SK-N-SH (cell line): ENCODE measurements around the gene HINT2. TPM values are rescaled to one million over a fixed set of nuclear protein-coding genes. Genes with fewer than 3 reads are reported as not detected.

Source experiments
- CTCF ChIA-PET: fragments of 300-600, 350-600 bp; formaldehyde crosslinking; extraction: SDS; loops from one replicate; lab custom pipeline; 2021; lab: Yijun Ruan, JAX
- POLR2A ChIA-PET: fragments of 350-600 bp; sonication (Branson Sonifier 250); formaldehyde crosslinking; extraction: SDS; loops from one replicate; lab custom pipeline; 2020; ENCODE audit warnings: antibody characterized with exemption, inconsistent platforms; lab: Yijun Ruan, JAX
- DNase-seq: peaks from one replicate; pipeline ENCODE4 v3.0.0; 2012
- H2AFZ ChIP-seq: fragments of 200-600 bp; sonication (generic); 2 replicates; pipeline ENCODE4 v1.8.1; 2016; ENCODE audit warnings: antibody characterized with exemption, mild to moderate bottlenecking, low read depth
- H3F3A ChIP-seq: fragments of 200-600 bp; sonication (generic); replicated peaks from 2 replicates; pipeline ENCODE3; 2016; ENCODE audit warnings: antibody characterized with exemption, mild to moderate bottlenecking; ENCODE audit not compliant: insufficient read depth
- H3K27ac ChIP-seq, 2 experiments: fragments of 200-500 bp in 1 of 2; fragments of 200-600 bp in 1 of 2; sonication (Bioruptor generic) in 1 of 2; sonication (generic), shearing (Covaris generic) in 1 of 2; 2 replicates each; pipeline versions ENCODE4 v1.5.1 to v1.6.1; 2014 to 2016; ENCODE audit warnings: low read depth in 2 of 2, inconsistent platforms in 1 of 2, low read length in 1 of 2, mild to moderate bottlenecking in 1 of 2, mixed read lengths in 1 of 2
- H3K27me3 ChIP-seq: fragments of 200-600 bp; sonication (generic), shearing (Covaris generic); 2 replicates; pipeline ENCODE4 v1.6.1; 2016; ENCODE audit warnings: mixed run types; ENCODE audit not compliant: insufficient read depth
- H3K36me3 ChIP-seq, 2 experiments: fragments of 200-500 bp in 1 of 2; fragments of 200-600 bp in 1 of 2; sonication (Bioruptor generic) in 1 of 2; sonication (generic) in 1 of 2; replicated peaks in 1 of 2; 2 replicates each; pipeline versions ENCODE3 to v1.5.1; 2014 to 2016; ENCODE audit warnings: low read length in 1 of 2, mild to moderate bottlenecking in 1 of 2; ENCODE audit not compliant: insufficient read depth in 2 of 2, control insufficient read depth in 1 of 2
- H3K4me1 ChIP-seq, 2 experiments: fragments of 200-500 bp in 1 of 2; fragments of 200-600 bp in 1 of 2; sonication (Bioruptor generic) in 1 of 2; sonication (generic), shearing (Covaris generic) in 1 of 2; 2 replicates each; pipeline versions ENCODE4 v1.5.1 to v1.6.1; 2014 to 2016; ENCODE audit warnings: low read depth in 1 of 2, low read length in 1 of 2, mixed run types in 1 of 2; ENCODE audit not compliant: insufficient read depth in 2 of 2, control insufficient read depth in 1 of 2
- H3K4me2 ChIP-seq: fragments of 200-600 bp; sonication (generic), shearing (Covaris generic); 2 replicates; pipeline ENCODE4 v1.6.1; 2017; ENCODE audit warnings: mixed run types
- H3K4me3 ChIP-seq, 2 experiments: fragments of 200-500 bp in 1 of 2; fragments of 200-600 bp in 1 of 2; sonication (Bioruptor generic) in 1 of 2; sonication (generic), shearing (Covaris generic) in 1 of 2; 2 replicates each; pipeline versions ENCODE4 v1.5.1 to v1.8.1; 2014 to 2016; ENCODE audit warnings: low read depth in 2 of 2, inconsistent platforms in 1 of 2, low read length in 1 of 2, mild to moderate bottlenecking in 1 of 2, mixed read lengths in 1 of 2, moderate library complexity in 1 of 2
- H3K79me2 ChIP-seq: fragments of 200-600 bp; sonication (generic); 2 replicates; pipeline ENCODE4 v1.8.1; 2017; ENCODE audit warnings: mild to moderate bottlenecking; ENCODE audit not compliant: insufficient read depth
- H3K9ac ChIP-seq: fragments of 200-600 bp; sonication (generic); 2 replicates; pipeline ENCODE4 v1.6.1; 2017; ENCODE audit warnings: mixed run types
- H3K9me2 ChIP-seq: fragments of 200-600 bp; sonication (generic); 2 replicates; pipeline ENCODE4 v1.6.1; 2017; ENCODE audit warnings: mixed run types
- H3K9me3 ChIP-seq: fragments of 200-600 bp; sonication (generic); 2 replicates; pipeline ENCODE4 v1.6.1; 2017; ENCODE audit warnings: mixed run types, mild to moderate bottlenecking, moderate library complexity
- H4K20me1 ChIP-seq: fragments of 200-600 bp; sonication (generic); 2 replicates; pipeline ENCODE4 v1.6.1; 2017; ENCODE audit warnings: mild to moderate bottlenecking, mixed run types; ENCODE audit not compliant: insufficient read depth
- CHD2 ChIP-seq: fragments of 150-350 bp; IDR thresholded peaks from 2 replicates; pipeline ENCODE4 v1.6.1; 2018; ENCODE audit warnings: low read length; ENCODE audit not compliant: partially characterized antibody
- CTCF ChIP-seq: fragments of 200-600 bp; sonication (generic); IDR thresholded peaks from 2 replicates; pipeline ENCODE4 v1.6.1; 2017; ENCODE audit warnings: antibody characterized with exemption, mild to moderate bottlenecking, moderate library complexity
- GABPA ChIP-seq: IDR thresholded peaks from 2 replicates; pipeline ENCODE4 v1.4.0; 2012; ENCODE audit warnings: low read depth, mild to moderate bottlenecking
- GATA2 ChIP-seq: sonication (generic); formaldehyde crosslinking; IDR thresholded peaks from 2 replicates; pipeline ENCODE4 v1.5.0; 2020; ENCODE audit warnings: mild to moderate bottlenecking, missing genetic modification reagents
- MAX ChIP-seq: IDR thresholded peaks from 2 replicates; pipeline ENCODE4 v1.4.0; 2012; ENCODE audit warnings: low read depth
- POLR2AphosphoS5 ChIP-seq: IDR thresholded peaks from 2 replicates; pipeline ENCODE4 v1.6.1; 2012; ENCODE audit warnings: low read depth, low read length
- RXRA ChIP-seq: IDR thresholded peaks from 2 replicates; pipeline ENCODE4 v1.4.0; 2012; ENCODE audit warnings: low read depth, mild to moderate bottlenecking, borderline replicate concordance
- TCF12 ChIP-seq: IDR thresholded peaks from 2 replicates; pipeline ENCODE4 v1.4.0; 2012
- TEAD4 ChIP-seq: IDR thresholded peaks from 2 replicates; pipeline ENCODE4 v1.4.0; 2012; ENCODE audit warnings: mild to moderate bottlenecking, borderline replicate concordance; ENCODE audit not compliant: insufficient read depth
- YY1 ChIP-seq: IDR thresholded peaks from 2 replicates; pipeline ENCODE4 v1.4.0; 2012; ENCODE audit warnings: low read depth, mild to moderate bottlenecking
- WGBS: methylation state at CpG from one replicate; pipeline ENCODE4 v1.1.6; 2017; ENCODE audit warnings: low lambda C conversion rate; 5-methylcytosine and 5-hydroxymethylcytosine counted together
- polyA plus RNA-seq, 3 experiments: library from polyadenylated mRNA; depleted of rRNA; stranded (reverse); fragments of >200 nt; gene quantifications; 2 replicates each; pipeline ENCODE4 v1.2.3, GENCODE V29; 2012
- TF ChIP-seq, protein P1 (sequence below): IDR thresholded peaks from 2 replicates; pipeline ENCODE4 v1.4.0; 2012; ENCODE audit warnings: low read depth, borderline replicate concordance
- TF ChIP-seq, protein P2 (sequence below): fragments of 150-350 bp; IDR thresholded peaks from 2 replicates; pipeline ENCODE4 v1.6.1; 2016; ENCODE audit warnings: mild to moderate bottlenecking, low read depth, low read length
- TF ChIP-seq, protein P3 (sequence below): IDR thresholded peaks from 2 replicates; pipeline ENCODE4; 2012
- TF ChIP-seq, protein P4 (sequence below): fragments of 150-350 bp; IDR thresholded peaks from 2 replicates; pipeline ENCODE4 v1.6.1; 2017; ENCODE audit warnings: antibody characterized with exemption, low read length, low read depth, borderline replicate concordance

HINT2 gene
- polyA plus RNA-seq, 1 of the 3 experiments (the other 2 are of a cell fraction), result 57.2 TPM

DNA sequence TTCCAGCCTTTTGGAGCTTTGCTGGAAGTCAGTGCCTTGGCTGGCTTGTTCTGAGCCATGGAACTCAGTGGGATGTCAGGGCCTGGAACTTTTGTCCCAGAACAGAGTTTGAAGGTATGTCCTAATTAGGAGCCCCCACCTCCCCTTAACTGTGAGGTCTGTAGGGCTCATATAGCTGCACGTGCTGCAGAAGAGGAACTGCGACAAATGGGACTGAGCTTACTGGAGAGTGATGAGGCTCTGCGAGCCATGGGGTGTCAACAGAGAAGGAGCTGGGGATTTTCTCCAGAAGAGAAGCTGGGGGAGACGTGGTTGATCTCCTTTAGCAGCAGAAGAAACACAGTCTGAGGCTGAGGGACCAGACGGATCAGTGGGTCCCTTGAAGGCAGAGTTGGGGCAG, 25.1 kb upstream of the HINT2 start:
- no peak for TF ChIP-seq RXRA
- TF ChIP-seq TEAD4, result no peak
- TF ChIP-seq GABPA, result no peak
- TF ChIP-seq, protein P1, sequence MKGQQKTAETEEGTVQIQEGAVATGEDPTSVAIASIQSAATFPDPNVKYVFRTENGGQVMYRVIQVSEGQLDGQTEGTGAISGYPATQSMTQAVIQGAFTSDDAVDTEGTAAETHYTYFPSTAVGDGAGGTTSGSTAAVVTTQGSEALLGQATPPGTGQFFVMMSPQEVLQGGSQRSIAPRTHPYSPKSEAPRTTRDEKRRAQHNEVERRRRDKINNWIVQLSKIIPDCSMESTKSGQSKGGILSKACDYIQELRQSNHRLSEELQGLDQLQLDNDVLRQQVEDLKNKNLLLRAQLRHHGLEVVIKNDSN, result no peak
- TF ChIP-seq, protein P2, sequence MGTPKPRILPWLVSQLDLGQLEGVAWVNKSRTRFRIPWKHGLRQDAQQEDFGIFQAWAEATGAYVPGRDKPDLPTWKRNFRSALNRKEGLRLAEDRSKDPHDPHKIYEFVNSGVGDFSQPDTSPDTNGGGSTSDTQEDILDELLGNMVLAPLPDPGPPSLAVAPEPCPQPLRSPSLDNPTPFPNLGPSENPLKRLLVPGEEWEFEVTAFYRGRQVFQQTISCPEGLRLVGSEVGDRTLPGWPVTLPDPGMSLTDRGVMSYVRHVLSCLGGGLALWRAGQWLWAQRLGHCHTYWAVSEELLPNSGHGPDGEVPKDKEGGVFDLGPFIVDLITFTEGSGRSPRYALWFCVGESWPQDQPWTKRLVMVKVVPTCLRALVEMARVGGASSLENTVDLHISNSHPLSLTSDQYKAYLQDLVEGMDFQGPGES, result no peak
- no peak for TF ChIP-seq MAX
- TF ChIP-seq, protein P3, sequence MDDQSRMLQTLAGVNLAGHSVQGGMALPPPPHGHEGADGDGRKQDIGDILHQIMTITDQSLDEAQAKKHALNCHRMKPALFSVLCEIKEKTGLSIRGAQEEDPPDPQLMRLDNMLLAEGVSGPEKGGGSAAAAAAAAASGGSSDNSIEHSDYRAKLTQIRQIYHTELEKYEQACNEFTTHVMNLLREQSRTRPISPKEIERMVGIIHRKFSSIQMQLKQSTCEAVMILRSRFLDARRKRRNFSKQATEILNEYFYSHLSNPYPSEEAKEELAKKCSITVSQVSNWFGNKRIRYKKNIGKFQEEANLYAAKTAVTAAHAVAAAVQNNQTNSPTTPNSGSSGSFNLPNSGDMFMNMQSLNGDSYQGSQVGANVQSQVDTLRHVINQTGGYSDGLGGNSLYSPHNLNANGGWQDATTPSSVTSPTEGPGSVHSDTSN, result no peak
- no peak overlapping the region for H3K4me2 ChIP-seq
- H3K27ac ChIP-seq, result no peak overlapping the region
- no peak overlapping the region for H2AFZ ChIP-seq
- H3K4me3 ChIP-seq, result no peak overlapping the region
- no peaks in the 10 kb centered on the region for H3K79me2 ChIP-seq
- no peaks in the 10 kb centered on the region for H3K27me3 ChIP-seq
- DNase-seq, result no peak
- CTCF ChIA-PET, result interaction anchor here (0.8 to 2.8 kb wide), 2 partner anchors 14 to 42 kb away, joined by 3 to 12 read pairs; no protein-coding TSS in a partner anchor
- H3K9me2 ChIP-seq, result no peaks in the 10 kb centered on the region
- POLR2A ChIA-PET, result no interaction called here
- H3K4me1 ChIP-seq, result peaks cover 0 to 5% of the 10 kb centered on the region in 2 experiments; a peak in 3 of 4 replicates
- no peaks in the 10 kb centered on the region for H3F3A ChIP-seq
- 84% methylated on average over 4 of the region's 5 CpGs for WGBS
- no peaks in the 10 kb centered on the region for H4K20me1 ChIP-seq
- H3K9ac ChIP-seq, result no peak overlapping the region
- no peaks in the 10 kb centered on the region for H3K9me3 ChIP-seq
- no peaks in the 10 kb centered on the region for H3K36me3 ChIP-seq

DNA sequence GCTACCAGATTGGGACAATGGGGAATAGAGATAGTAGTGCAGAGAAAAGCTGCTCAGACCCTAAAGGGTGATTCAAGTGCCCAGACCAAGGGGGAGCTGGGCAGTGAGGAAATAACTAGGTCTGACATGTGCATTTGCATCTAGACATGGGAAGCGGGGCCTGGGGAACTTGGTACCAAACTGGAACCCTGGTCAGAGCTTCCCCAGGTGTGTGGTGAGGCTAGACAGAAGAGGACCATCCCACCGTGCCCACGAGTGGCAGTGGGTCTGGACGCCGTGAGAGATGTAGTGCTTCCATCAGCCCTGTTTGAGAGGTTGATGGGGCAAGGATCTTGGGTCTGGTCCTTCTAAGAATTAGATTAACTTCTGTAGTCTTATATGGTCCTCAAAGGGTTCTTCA, 21.8 kb upstream of the HINT2 start:
- Histone ChIP-seq H3K4me2 (no peak overlapping the region), H3K27ac (no peak overlapping the region), H3K36me3 (no peaks in the 10 kb centered on the region), H3K9me3 (no peaks in the 10 kb centered on the region), H3K27me3 (no peaks in the 10 kb centered on the region), H2AFZ (no peak overlapping the region), H4K20me1 (no peaks in the 10 kb centered on the region), H3K79me2 (no peaks in the 10 kb centered on the region), H3F3A (no peaks in the 10 kb centered on the region), H3K4me1 (peaks cover 0 to 4% of the 10 kb centered on the region in 2 experiments; a peak in 1 of 4 replicates), H3K4me3 (no peak overlapping the region), H3K9ac (no peak overlapping the region), H3K9me2 (no peaks in the 10 kb centered on the region)
- 81% methylated on average over 5 of the region's 5 CpGs for WGBS
- ChIA-PET CTCF (interaction anchor here (1.0 to 2.6 kb wide), 4 partner anchors 11 to 46 kb away, joined by 4 to 21 read pairs (median 6); partner anchors contain the start of gene HINT2), POLR2A (no interaction called here)
- no peak for DNase-seq
- TF ChIP-seq YY1 (no peak), POLR2AphosphoS5 (no peak), TEAD4 (no peak), GABPA (no peak), TCF12 (no peak), CHD2 (no peak), GATA2 (CRISPR knock-in tag) (no peak), CTCF (no peak)
- TF ChIP-seq, protein P4, sequence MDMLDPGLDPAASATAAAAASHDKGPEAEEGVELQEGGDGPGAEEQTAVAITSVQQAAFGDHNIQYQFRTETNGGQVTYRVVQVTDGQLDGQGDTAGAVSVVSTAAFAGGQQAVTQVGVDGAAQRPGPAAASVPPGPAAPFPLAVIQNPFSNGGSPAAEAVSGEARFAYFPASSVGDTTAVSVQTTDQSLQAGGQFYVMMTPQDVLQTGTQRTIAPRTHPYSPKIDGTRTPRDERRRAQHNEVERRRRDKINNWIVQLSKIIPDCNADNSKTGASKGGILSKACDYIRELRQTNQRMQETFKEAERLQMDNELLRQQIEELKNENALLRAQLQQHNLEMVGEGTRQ, result no peak
